MG63 (cell line): ENCODE results near the gene OR4X1. TPM values are rescaled to one million over a fixed set of nuclear protein-coding genes. Genes with fewer than 3 reads are reported as not detected.

Source experiments
- total RNA-seq: library from RNA; depleted of rRNA; stranded (reverse); fragments of >200 nt; shearing (Covaris generic); gene quantifications from 2 replicates; pipeline ENCODE4 v1.2.3, GENCODE V29; 2014; ENCODE audit warnings: low replicate concordance; rRNA removed

Gene OR4X1
- total RNA-seq, 1 experiment from 2014 or later, result not detected

Other genes with a start within 250 kb of the OR4X1 start
- gene OR4B1, start 47.1 kb upstream of the OR4X1 start, total RNA-seq, result not detected in 2 replicates
- gene OR4X2, start 18.8 kb upstream of the OR4X1 start, total RNA-seq, result 0.49 TPM in 1 of 2 replicates, not detected in the other
- not detected in 2 replicates for gene OR4S1, start 42.4 kb downstream of the OR4X1 start, total RNA-seq
- gene OR4C3, start 61.1 kb downstream of the OR4X1 start, total RNA-seq, result not detected in 2 replicates
- not detected in 2 replicates for gene OR4C5, start 102.6 kb downstream of the OR4X1 start, total RNA-seq
- not detected in 2 replicates for gene OR4A47, start 224.9 kb downstream of the OR4X1 start, total RNA-seq